A549 (cell line): ENCODE measurements around the gene RAB15. TPM values are rescaled to one million over a fixed set of nuclear protein-coding genes. Genes with fewer than 3 reads are reported as not detected.

Experiments
- ATAC-seq, 2 experiments: fragments of 200-7000 bp in 1 of 2; fragments of >200 bp in 1 of 2; cut with Nextera tagmentation in 1 of 2; cut with Tn5 transposase in 1 of 2; 3 replicates each; pipeline versions ENCODE4 v1.8.0 to v1.9.1; 2018 to 2020; ENCODE audit warnings: mild to moderate bottlenecking in 1 of 2, moderate library complexity in 1 of 2
- CTCF ChIA-PET: fragments of 300-600 bp; sonication (Branson Sonifier 250); formaldehyde crosslinking; extraction: SDS; loops from one replicate; lab custom pipeline; 2021; ENCODE audit warnings: antibody characterized with exemption, inconsistent platforms; lab: Yijun Ruan, JAX
- POLR2A ChIA-PET: fragments of 350-600 bp; formaldehyde crosslinking; extraction: SDS; loops from one replicate; lab custom pipeline; 2021; ENCODE audit warnings: antibody characterized with exemption, inconsistent platforms; lab: Yijun Ruan, JAX
- DNase-seq, 2 experiments: peaks; one replicate each; pipeline versions ENCODE4 v3.0.0 to v3.0.0-alpha.2; 2011 to 2016; ENCODE audit warnings: low read depth in 1 of 2, low spot score in 1 of 2
- FAIRE-seq: peaks from 2 replicates; lab custom pipeline; 2011; peaks lifted over from hg19 to GRCh38; lab: Jason Lieb, UNC
- H3K27ac ChIP-seq, 2 experiments: fragments of >200 bp; sonication (Bioruptor Twin); formaldehyde crosslinking; 3 replicates each; pipeline ENCODE4 v1.5.1; 2016 to 2017
- H3K4me1 ChIP-seq: fragments of >200 bp; sonication (Bioruptor Twin); formaldehyde crosslinking; 3 replicates; pipeline ENCODE4 v1.6.1; 2016
- H3K4me2 ChIP-seq: fragments of >200 bp; sonication (Bioruptor Twin); formaldehyde crosslinking; 3 replicates; pipeline ENCODE4 v1.6.1; 2016
- H3K4me3 ChIP-seq: fragments of >200 bp; sonication (Bioruptor Twin); formaldehyde crosslinking; 3 replicates; pipeline ENCODE4 v1.5.1; 2016
- H3K9me3 ChIP-seq: fragments of >200 bp; sonication (Bioruptor Twin); formaldehyde crosslinking; 3 replicates; pipeline ENCODE4 v1.6.1; 2016
- BHLHE40 ChIP-seq: IDR thresholded peaks from 2 replicates; pipeline ENCODE4 v1.6.1; 2012; ENCODE audit warnings: low read depth, low read length, inconsistent platforms
- FOSB ChIP-seq: fragments of 250-450 bp; sonication (Bioruptor Pico); IDR thresholded peaks from 2 replicates; pipeline ENCODE4 v1.5.0; 2020; ENCODE audit warnings: mild to moderate bottlenecking, moderate library complexity
- FOXS1 ChIP-seq: fragments of 250-450 bp; sonication (Bioruptor Pico); IDR thresholded peaks from 2 replicates; pipeline ENCODE4 v1.5.0; 2020; ENCODE audit warnings: mild to moderate bottlenecking, moderate library complexity
- HMGXB4 ChIP-seq: fragments of 250-450 bp; sonication (Bioruptor Pico); IDR thresholded peaks from 2 replicates; pipeline ENCODE4 v1.5.0; 2021; ENCODE audit warnings: mild to moderate bottlenecking, moderate library complexity, borderline replicate concordance
- HOXB13 ChIP-seq: fragments of 250-450 bp; sonication (Bioruptor Pico); IDR thresholded peaks from 2 replicates; pipeline ENCODE4 v1.5.0; 2020; ENCODE audit warnings: low read depth, mild to moderate bottlenecking, moderate library complexity
- JUN ChIP-seq, 2 experiments: fragments of >200 bp; sonication (Bioruptor Twin); formaldehyde crosslinking; IDR thresholded peaks; 2 replicates in 1 of 2; 3 replicates in 1 of 2; pipeline ENCODE4 v1.6.1; 2016 to 2017
- KDM1A ChIP-seq: fragments of 200-600 bp; sonication (generic); IDR thresholded peaks from 2 replicates; pipeline ENCODE4 v1.6.1; 2016; ENCODE audit warnings: low read depth, mild to moderate bottlenecking
- MAFK ChIP-seq: fragments of 450-650 bp; IDR thresholded peaks from 2 replicates; pipeline ENCODE4 v1.6.1; 2014; ENCODE audit not compliant: partially characterized antibody
- MAX ChIP-seq: IDR thresholded peaks from 2 replicates; pipeline ENCODE4 v1.6.1; 2012
- MYC ChIP-seq: IDR thresholded peaks from 2 replicates; pipeline ENCODE4 v1.6.1; 2012; ENCODE audit warnings: mild to moderate bottlenecking, inconsistent platforms, low read length, improper control_type of control experiment, borderline replicate concordance
- NPAS2 ChIP-seq: fragments of 250-450 bp; sonication (Bioruptor Pico); IDR thresholded peaks from 2 replicates; pipeline ENCODE4 v1.8.0; 2022; ENCODE audit warnings: mild to moderate bottlenecking, moderate library complexity, borderline replicate concordance
- POLR2AphosphoS2 ChIP-seq: conservative IDR thresholded peaks from 2 replicates; pipeline ENCODE4 v1.6.1; 2012; ENCODE audit warnings: low read length, improper control_type of control experiment, inconsistent platforms
- RAD21 ChIP-seq, 2 experiments: fragments of >200 bp in 1 of 2; sonication (Bioruptor Twin) in 1 of 2; formaldehyde crosslinking in 1 of 2; IDR thresholded peaks in 1 of 2; conservative IDR thresholded peaks in 1 of 2; 2 replicates in 1 of 2; 3 replicates in 1 of 2; pipeline ENCODE4 v1.6.1; 2012 to 2018; ENCODE audit warnings: inconsistent platforms in 1 of 2
- RCOR1 ChIP-seq: fragments of 150-350 bp; IDR thresholded peaks from 2 replicates; pipeline ENCODE4 v1.6.1; 2014; ENCODE audit warnings: antibody characterized with exemption, low read length, low read depth
- REST ChIP-seq: fragments of 200-600 bp; sonication (generic); IDR thresholded peaks from 2 replicates; pipeline ENCODE4 v1.6.1; 2016; ENCODE audit warnings: antibody characterized with exemption, mild to moderate bottlenecking, moderate library complexity
- RFX5 ChIP-seq: fragments of 450-650 bp; IDR thresholded peaks from 2 replicates; pipeline ENCODE4 v1.7.1; 2014; ENCODE audit warnings: antibody characterized with exemption, mild to moderate bottlenecking, moderate library complexity
- SREBF2 ChIP-seq: fragments of 450-650 bp; IDR thresholded peaks from 2 replicates; pipeline ENCODE4 v1.6.1; 2014; ENCODE audit warnings: mild to moderate bottlenecking, moderate library complexity
- TP53 ChIP-seq: fragments of 250-450 bp; sonication (Bioruptor Pico); IDR thresholded peaks from 2 replicates; pipeline ENCODE4 v1.5.0; 2021; ENCODE audit warnings: mild to moderate bottlenecking, moderate library complexity
- USF2 ChIP-seq: fragments of 450-650 bp; IDR thresholded peaks from 2 replicates; pipeline ENCODE4 v1.6.1; 2014; ENCODE audit warnings: antibody characterized with exemption
- ZSCAN20 ChIP-seq: fragments of 250-450 bp; sonication (Bioruptor Pico); IDR thresholded peaks from 2 replicates; pipeline ENCODE4 v1.8.0; 2022; ENCODE audit warnings: mild to moderate bottlenecking, moderate library complexity
- WGBS: methylation state at CpG from one replicate; pipeline ENCODE4 v1.1.6; 2017; ENCODE audit errors: missing lambda C conversion rate; 5-methylcytosine and 5-hydroxymethylcytosine counted together
- polyA plus RNA-seq, 4 experiments: library from polyadenylated mRNA; depleted of rRNA in 3 of 4; stranded (reverse); fragments of >200 nt; fragmentation: RNase III in 1 of 4; extraction: RNeasy Plus Mini Kit Qiagen cat#74134 plus additional on column Dnase treatment in 1 of 4; gene quantifications; 2 replicates in 3 of 4; 3 replicates in 1 of 4; pipeline ENCODE4 v1.2.3, GENCODE V29; 2011 to 2017
- TF ChIP-seq, protein P1 (sequence below): fragments of >200 bp; sonication (Bioruptor Twin); formaldehyde crosslinking; IDR thresholded peaks from 2 replicates; pipeline ENCODE4 v1.6.1; 2016

RAB15 gene
- polyA plus RNA-seq, 2 of the 4 experiments (the other 2 are of a cell fraction), result 32.2 to 35.1 TPM

DNA sequence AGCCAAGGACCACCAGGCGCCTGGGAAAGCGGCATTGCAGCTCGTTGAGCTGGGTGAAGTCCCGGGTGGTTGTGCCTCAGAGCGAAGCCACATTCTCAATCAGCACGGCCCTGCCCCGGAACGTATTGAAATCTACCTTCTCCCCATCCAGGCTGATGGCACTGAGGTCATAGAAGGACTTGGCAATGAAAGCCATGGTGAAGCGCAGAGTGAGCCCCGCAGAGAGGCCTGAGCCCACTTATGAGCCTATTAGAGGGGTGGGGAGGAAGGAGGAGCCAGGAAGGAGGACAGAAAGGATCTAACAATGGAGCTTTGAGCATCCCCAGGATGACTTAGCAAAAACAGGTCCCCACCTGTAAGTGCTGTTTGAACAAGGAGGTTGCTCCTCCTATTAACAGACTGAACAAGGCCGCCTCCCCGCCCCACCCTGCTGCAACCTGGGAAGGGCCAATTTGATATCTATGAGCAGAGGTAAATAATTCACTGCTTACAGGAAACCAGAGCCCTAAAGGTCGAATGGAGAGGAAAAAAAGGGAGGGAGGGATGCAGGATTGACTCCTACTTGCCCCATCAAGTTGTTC is 29.5 kb downstream of the RAB15 start, which contains the start of gene GPX2 (continued):
- TF ChIP-seq REST (no peak), HOXB13 (no peak), RAD21 (conservative IDR thresholded peaks at IDR 0.05 in 1 of 2, IDR thresholded peaks at IDR 0.05 in 1 of 2) (no peak), HMGXB4 (no peak), KDM1A (no peak), SREBF2 (no peak), MYC (0 out of 2 replicates have a peak, but pooled peaks have one; percentile 15), ZSCAN20 (CRISPR knock-in tag) (no peak), FOXS1 (CRISPR knock-in tag) (no peak), TP53 (CRISPR knock-in tag) (no peak), FOSB (CRISPR knock-in tag) (no peak), NPAS2 (CRISPR knock-in tag) (no peak), JUN (IDR thresholded peaks at IDR 0.05) (peak in 1 of 2 experiments; percentile 24; a peak in 1 of 5 replicates), POLR2AphosphoS2 (no peak), RCOR1 (no peak), MAX (peak; percentile 37; the same call in 1 of the 2 replicates), MAFK (peak; percentile 98), RFX5 (no peak), USF2 (no peak), BHLHE40 (no peak)
- TF ChIP-seq, protein P1, sequence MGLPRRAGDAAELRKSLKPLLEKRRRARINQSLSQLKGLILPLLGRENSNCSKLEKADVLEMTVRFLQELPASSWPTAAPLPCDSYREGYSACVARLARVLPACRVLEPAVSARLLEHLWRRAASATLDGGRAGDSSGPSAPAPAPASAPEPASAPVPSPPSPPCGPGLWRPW, result no peak

GRCh38 chr14:64940336-64940910 is 31.7 kb downstream of the RAB15 start:
- no peak for FAIRE-seq
- CTCF ChIA-PET, result interaction anchor here (0.8 to 0.9 kb wide), 2 partner anchors 19 to 49 kb away, joined by 3 to 4 read pairs; no protein-coding TSS in a partner anchor
- WGBS, result 86% methylated on average over 3 of the region's 3 CpGs
- Histone ChIP-seq H3K27ac (peak overlapping the region; percentile 90 to 92), H3K4me2 (peak overlapping the region; percentile 79), H3K4me3 (peak overlapping the region; percentile 49), H3K9me3 (no peaks in the 10 kb centered on the region), H3K4me1 (peaks cover 83% of the 10 kb centered on the region)
- ATAC-seq, result no peak
- no peak for DNase-seq
- POLR2A ChIA-PET, result no interaction called here
- TF ChIP-seq JUN (IDR thresholded peaks at IDR 0.05), result 0 out of 5 replicates have a peak, but pooled peaks of 1 of the 2 experiments have one; percentile 4
- no peak for TF ChIP-seq SREBF2
